GM10847 (cell line): ENCODE measurements around the gene FAM241A.

Source experiments
- POLR2A ChIP-seq: IDR thresholded peaks from 2 replicates; pipeline ENCODE4 v1.6.1; 2011; ENCODE audit not compliant: insufficient read length; ENCODE audit errors: extremely low read depth

Gene FAM241A

DNA sequence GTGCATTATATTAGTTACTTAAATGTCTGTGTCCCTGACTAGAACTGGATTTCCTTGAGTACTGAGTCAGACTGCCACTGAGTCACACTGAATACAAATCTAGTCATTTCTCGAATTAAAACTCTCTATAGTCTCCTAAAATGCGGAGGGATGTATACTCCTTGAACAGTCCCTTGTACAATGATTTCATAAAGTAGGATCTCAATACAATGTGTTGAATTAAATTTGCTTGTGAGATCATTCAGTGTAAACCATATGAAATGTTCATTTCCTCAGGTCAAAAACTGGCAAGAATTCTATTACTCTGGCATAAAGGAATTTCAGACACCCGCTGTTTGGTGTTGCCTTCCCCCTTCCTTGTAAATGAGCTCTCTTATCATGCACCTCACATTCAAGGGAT, 17.5 kb upstream of the FAM241A start:
- TF ChIP-seq POLR2A: no peak

DNA sequence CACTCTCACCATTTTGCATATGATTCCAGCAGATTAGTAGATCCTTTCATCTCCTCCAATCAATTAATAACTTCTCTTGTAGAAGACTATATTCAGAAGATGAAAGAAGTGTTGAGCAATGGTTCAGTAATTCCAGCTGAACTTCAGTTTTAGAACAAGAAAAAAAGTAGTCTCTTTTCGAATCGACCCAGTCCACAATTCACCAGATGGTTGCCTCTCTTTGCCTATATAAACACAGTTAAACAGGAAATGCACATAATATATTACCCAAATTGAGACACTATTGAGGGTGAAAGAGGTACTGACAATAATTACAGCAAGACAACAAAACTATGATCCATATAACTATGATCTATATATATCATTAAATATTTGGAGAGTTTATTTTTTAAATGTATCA, 16.8 kb upstream of the FAM241A start:
- TF ChIP-seq POLR2A: no peak

DNA sequence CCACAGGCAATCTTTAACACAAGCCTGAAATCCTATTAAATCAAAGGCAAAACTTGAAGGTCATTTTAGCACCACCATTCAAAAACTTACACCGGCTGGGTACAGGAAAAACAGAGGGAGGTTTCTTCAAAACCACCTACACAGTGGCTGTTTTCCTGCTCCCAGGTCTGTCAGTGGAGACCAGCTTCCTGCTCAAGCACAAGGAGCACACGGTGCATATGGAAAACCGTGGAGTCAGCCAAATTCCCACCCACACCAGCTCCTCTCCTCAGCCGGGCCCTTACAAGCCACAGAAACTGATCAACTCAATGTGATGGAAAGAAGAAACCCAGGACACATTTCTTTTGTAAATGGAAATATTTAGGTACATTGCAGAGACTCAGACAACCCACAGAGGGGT, 14.3 kb upstream of the FAM241A start:
- no peak for TF ChIP-seq POLR2A

DNA sequence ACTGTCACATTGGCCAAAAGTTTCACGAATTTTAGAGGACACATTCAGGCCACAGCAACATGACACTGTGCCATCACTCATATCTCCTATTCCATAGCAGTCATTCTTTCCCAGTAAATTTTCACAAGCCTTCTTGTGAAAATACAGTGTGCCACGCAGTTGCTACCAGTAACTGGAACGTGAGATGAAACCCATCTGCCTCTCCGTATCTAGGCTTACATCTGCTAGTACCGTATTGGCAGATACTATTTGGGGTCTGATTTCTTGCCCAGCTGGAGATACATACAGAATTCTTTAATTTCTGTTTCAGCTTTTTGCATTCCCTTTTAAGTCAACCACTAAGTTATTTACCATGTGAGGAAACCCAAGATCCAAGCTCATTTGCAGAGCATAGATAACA, 8.7 kb upstream of the FAM241A start:
- no peak for TF ChIP-seq POLR2A

DNA sequence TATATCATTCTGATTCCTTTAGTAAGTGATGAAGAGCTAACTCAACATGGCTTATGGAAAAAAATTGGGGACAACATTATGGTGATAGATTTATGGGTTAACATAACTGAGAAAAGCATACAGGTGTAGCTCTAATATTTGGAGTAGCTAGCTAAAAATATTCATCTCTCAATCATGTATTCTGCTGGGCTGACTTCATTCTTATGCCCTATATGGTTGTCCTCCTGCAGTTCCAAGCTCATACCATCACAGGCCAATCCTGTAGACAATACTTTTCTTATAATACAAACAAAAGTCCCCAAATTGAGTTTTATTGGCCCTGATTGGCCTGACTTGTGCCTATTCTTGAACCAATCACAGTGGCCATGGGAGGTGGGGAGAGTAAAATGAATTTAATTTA, 6.7 kb upstream of the FAM241A start:
- TF ChIP-seq POLR2A: no peak

DNA sequence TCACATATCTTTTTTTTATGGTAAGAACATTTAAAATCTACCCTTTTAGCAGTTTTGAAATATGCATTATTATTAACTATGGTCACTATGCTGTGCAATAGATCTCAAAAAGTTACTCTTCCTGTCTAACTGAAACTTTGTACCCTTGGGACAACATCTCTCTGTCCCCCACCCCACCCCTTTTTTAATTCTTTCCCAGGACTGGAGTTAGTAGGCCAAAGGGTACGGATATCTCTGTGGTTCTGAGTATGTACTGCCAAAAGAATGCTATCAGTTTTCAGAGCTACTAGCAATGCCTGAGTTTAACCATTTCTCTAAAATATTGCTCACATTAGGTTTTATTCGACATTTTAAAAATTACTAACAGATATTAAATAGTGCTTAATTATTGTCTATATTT, 4.7 kb upstream of the FAM241A start:
- no peak for TF ChIP-seq POLR2A

DNA sequence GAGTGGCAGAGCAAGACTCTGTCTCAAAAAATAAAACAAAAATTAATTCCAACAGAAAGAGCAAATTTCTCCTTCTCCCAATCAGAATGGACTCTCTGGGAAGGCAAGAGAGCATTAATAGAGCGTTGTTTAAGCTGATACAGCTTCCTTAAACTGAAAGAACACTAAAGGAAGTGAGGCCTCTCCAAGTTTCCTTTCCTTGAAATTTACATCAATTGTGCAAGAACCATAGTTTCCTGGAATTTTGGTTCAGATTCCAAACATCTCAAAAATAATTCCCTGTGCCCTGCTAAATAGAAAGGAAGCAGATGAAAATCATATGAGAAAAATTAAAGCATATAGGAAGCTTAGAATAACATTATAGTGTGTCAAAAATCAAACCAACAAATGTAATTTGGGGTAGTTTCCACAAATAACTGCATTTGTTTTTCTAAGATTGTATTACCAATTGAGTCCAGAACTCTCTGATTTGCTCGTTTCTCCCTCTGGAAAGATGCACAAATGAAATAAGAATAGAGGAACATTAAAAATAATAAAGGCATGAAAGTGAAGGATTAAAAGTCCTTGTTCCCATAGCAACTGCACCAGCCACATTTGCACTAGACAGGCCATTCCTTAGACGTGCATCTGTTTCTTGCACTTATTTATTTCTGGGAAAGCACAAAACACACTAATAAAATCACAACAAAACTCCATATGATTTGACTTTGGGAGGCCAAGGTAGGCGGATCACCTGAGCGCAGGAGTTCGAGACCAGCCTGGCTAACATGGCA, 3.7 kb upstream of the FAM241A start:
- TF ChIP-seq POLR2A: no peak

DNA sequence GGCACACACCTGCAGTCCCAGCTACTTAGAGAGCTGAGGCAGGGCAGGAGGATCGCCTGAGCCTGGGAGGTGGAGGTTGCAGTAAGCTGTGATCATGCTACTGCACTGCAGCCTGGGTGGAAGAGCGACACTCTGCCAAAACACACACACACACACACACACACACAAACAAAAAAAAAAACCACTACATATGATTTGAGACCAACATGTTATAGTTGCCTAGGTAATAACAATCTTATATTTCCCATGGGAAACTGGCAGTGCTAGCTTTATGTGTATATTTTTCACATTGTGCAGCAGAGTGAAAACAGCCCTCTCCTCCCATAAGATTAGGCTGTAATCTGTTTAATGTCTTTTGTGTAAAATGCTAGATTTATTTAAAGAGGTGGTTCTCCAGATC, 3.1 kb upstream of the FAM241A start:
- TF ChIP-seq POLR2A: no peak

DNA sequence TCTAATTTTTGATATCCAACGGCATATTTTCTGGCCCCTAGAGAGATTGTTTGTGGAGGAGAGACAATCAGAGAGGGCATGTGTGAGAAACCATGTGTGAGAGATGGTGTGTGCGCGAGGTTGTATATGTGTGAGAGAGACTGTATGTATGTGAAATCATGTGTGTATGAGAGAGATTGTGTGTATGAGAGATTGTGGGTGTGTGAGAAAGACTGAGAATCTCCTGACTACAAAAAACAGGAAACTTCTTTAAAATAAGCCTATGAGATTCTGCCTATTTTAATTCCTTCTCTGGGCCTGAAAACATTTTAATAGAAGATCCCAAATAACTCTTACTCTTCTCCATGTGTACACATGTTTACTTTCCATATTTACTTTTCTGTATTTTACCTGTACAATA, 1.5 kb upstream of the FAM241A start:
- no peak for TF ChIP-seq POLR2A

DNA sequence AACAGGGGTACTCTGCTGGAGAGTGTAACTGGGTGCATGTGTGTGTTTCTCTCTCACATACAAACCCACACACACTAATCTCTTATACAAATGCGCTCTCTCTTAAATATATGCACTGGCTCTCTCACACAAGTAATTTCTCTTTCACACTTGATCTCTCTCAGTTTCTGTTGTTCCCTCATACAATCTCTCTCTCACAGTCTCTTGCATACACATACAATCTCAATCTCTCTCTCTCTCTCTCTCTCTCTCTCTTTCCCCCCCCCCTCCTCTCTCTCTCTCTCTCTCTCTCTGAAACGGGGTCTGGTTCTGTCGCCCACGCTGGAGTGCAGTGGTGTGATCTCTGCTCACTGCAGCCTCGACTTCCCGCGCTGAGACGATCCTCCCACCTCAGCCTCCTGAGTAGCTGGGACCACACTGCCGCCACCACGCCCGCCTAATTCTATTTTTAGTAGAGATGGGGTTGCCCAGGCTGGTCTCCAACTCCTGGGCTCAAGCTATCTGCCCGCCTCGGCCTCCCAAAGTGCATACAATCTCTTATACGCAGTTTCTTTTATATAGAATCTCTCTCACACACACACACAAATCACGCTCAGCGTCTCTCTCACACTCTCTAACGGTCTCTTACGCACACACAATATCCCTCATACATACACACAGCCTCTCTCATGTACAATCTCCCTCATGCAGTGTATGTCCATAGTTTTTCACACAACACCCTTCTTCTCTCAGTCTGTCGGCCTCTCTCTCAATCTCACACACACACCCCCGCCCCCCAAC, 518 bp upstream of the FAM241A start:
- TF ChIP-seq POLR2A: no peak

DNA sequence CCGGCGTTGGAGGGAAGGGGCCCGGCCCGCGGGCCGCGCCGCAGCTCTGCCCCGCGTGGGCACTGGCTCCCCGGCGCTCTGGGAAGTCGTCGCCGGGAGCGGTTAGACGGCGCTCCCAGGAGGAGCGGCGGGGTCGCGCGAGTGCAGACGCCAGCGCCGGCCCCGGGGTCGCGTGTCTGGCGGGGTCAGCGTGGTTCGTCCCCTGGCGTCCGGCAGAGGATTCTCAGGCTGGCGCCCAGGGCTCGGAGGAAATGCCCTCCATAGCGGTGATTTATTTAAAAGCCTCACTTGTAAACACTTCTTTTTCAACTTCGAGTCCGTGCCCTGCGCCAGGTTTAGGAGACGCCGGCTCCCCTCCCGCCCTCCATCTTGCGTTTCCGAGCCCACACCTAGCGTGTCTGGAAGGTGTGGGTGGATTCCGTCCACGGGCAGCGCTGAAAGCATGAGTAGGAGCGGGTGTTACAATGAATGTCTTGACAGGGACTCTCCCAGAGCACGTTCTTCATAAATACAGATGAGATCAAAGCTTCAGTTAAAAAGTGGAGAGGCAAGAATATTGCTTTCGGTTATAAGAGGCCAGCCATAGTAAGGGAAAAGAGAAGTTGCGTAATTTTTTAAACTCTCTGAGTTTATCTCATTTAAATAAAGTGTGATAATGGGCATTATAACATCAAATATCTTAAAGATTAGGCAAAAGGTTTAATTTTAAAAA, 692 bp downstream of the FAM241A start:
- TF ChIP-seq POLR2A: no peak

DNA sequence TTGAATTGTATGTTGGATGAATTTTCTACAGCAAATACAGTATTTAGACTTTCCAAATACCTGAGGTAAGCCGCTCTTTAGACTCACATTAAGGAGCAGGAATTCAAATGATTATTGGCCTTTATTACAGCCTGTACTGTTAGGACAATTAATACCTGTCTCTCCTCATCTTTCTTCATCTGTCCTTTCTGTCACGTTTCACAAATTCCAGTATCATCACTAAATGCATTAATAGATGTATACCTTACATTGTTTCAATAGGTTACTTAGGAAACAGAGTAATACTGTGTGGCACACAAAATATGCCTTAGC, 1.2 kb downstream of the FAM241A start:
- TF ChIP-seq POLR2A: no peak

DNA sequence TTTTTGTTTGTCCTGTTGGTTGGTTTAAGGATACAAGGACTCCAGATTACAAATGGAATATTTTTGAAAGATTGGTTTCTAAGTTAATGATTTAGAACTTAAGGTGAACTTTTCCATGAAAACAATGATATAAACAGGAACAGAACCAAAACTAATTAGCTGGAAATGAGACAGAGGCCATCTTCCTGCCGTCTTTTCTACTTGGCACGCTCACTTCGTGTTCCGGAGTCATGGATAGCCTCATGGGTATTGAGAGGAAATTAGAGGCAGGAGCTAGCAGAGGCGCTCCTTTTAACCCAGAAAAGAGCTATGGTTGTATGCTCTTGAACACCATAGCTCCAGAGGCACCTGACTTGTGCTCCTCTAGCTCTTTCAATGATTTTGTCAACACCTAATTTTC, 2.4 kb downstream of the FAM241A start:
- no peak for TF ChIP-seq POLR2A

DNA sequence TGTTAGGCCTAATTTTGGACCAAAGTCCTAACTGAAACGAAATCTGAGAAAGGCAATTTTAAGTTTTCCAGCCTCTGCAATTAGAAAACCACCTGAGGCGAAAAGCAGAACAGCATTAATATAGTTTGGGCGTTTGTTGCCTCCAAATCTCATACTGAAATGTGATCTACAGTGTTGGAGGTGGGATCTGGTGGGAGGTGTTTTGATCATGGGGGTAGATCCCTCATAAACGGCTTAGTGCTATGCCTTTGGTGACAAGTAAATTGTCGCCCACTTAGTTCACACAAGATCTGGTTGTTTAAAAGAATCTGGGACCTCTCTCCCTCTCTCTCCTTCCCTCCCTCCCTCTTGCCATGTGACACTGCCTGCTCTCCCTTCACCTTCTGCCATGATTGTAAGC, 5.7 kb downstream of the FAM241A start:
- TF ChIP-seq POLR2A: no peak

DNA sequence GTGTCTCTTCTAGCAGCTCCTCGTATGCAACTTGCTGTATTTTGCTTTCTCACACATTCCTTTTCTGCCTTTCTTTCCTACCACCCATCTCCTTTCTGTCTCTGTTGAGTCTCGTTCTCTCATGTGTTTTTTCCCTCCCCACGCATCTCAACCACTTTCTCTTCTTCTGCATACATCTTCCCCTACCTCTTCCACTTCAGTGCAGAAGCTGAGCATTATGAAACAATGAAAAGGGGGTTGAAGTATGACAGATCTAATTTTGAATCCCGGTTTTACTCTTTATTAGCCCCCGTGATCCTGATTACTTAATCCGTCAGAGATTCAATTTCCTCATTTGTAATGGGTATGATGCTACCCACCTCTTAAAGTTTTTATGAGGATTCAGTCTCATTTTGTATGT, 7.3 kb downstream of the FAM241A start:
- no peak for TF ChIP-seq POLR2A

DNA sequence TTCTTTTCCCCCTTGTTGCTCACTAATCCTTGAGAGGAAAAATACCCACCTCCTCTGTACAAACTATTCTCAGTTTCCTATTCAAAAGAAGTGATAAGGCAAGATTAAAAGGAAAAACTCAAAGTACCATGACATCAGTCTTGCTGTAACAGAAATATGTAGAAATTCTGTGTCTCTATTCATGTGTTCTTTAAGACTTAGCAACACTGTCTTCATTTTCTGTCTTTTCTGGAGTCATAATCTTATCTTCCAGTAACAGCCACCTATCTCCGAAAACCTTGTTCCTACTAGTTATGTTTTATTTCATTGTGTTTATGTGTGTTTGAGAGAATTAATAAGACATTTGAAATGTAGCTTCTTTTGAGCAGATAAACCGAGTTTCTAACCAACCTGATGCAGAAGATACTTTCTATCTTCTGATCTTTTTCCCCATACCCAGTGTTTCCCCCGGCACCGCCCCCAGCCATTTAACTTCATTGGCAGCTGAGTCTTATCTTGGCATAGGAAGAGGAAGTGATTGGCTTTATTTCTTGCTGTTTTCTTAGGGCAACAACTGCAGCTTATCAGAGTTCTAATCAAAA, 8.0 kb downstream of the FAM241A start:
- TF ChIP-seq POLR2A: no peak

DNA sequence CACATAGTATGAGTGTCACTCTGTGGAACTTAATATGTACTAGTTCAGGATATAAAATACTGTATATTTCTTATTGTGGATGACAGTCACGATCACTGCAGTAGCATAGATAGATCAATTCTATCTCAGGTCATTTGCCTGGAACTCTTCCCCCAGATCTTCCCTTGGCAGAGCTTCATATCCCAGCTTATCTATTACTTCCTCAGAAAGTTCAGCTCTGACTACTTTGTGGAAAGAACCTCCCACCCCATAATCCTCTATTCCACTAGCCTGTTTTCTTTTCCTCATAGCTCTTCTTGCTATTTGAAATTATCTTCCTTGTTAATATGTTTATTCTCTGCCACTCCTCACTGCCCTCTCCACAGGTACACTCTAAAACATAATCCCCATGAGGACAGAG, 10.9 kb downstream of the FAM241A start:
- TF ChIP-seq POLR2A: no peak

DNA sequence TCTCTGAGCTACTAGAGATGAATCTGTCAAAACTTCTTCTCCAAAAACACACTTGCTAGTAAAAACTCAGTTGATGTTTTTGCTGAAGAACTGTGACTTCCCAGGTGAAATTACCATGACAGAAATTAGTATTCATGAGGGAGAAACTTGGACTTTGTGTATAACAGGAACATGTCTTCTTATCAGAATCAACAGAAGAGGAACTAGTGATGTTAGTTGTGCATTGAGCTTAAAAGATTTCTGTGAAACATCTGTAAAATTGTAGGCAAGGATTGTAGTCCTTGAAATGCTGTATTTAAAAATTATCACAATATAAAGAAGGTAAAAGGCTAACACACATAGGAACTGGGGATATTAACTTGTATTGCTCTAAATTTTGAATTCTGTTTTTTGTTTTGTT, 11.3 kb downstream of the FAM241A start:
- no peak for TF ChIP-seq POLR2A
